Stimulated activated naive B cell treated with anti-CD40 and anti-IgM and Interleukin-4, amounts not matched to agents 10 μg/mL and 1 μg/mL and 100 μg/mL, for 72 hours (primary cell): ENCODE measurements around the gene MOB2.
A peak's percentile ranks its signal among the peaks of the same experiment; 100 is the strongest.

Experiments
- ATAC-seq, 2 donors: fragments of 150-1000 bp; cut with Tn5 transposase; replicated peaks; 2 replicates each; pipeline ENCODE4 v1.10.0; 2021; ENCODE audit warnings: moderate library complexity in 1 of 2
- DNase-seq: peaks from one replicate; pipeline ENCODE4 v3.0.0; 2021
- H3K27ac Mint-ChIP-seq: one replicate; pipeline ENCODE4 v1.8.0; 2022; ENCODE audit warnings: mild to moderate bottlenecking, mixed read lengths
- H3K27me3 Mint-ChIP-seq, 2 donors: one replicate each; pipeline ENCODE4 v1.8.0; 2022; ENCODE audit warnings: mixed read lengths in 2 of 2
- H3K36me3 Mint-ChIP-seq, 2 donors: one replicate each; pipeline ENCODE4 v1.8.0; 2022; ENCODE audit warnings: mixed read lengths in 2 of 2, mild to moderate bottlenecking in 1 of 2
- H3K4me1 Mint-ChIP-seq, 2 donors: one replicate each; pipeline ENCODE4 v1.8.0; 2022; ENCODE audit warnings: mixed read lengths in 2 of 2, mild to moderate bottlenecking in 1 of 2
- H3K4me3 Mint-ChIP-seq, 2 donors: one replicate each; pipeline ENCODE4 v1.8.0; 2022; ENCODE audit warnings: mild to moderate bottlenecking in 2 of 2, mixed read lengths in 2 of 2, moderate library complexity in 1 of 2
- H3K9me3 Mint-ChIP-seq, 2 donors: one replicate each; pipeline ENCODE4 v1.8.0; 2022; ENCODE audit warnings: mixed read lengths in 2 of 2, mild to moderate bottlenecking in 1 of 2

Gene MOB2

DNA sequence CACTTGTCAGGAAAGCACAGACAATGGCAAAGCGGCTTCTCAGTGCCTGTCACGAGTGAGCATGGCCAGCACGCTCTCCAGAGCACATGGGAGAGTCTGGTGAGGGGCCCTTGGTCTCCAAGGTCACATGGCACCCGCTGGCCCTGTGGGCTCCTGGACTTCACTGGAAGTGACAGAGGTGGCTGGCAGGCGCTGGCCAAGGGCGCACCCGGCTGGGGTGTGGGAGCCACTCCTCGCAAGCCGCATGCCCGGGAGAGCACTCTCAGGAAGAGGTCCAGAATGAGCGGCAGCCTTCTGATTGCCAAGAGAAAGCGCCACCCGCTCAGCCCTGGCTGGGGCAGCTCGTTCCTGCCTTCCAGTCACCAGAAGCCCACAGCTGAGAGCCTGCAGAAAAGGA, 17.1 kb upstream of the MOB2 start:
- H3K27me3 Mint-ChIP-seq, result no peaks in the 10 kb centered on the region
- DNase-seq, result no peak
- peaks cover 19 to 20% of the 10 kb centered on the region in 2 donors for H3K36me3 Mint-ChIP-seq
- no peak overlapping the region for H3K27ac Mint-ChIP-seq
- peaks cover 4 to 9% of the 10 kb centered on the region in 2 donors for H3K9me3 Mint-ChIP-seq
- no peak overlapping the region for H3K4me3 Mint-ChIP-seq
- ATAC-seq, result no peak
- H3K4me1 Mint-ChIP-seq, result peaks cover 33 to 66% of the 10 kb centered on the region in 2 donors

DNA sequence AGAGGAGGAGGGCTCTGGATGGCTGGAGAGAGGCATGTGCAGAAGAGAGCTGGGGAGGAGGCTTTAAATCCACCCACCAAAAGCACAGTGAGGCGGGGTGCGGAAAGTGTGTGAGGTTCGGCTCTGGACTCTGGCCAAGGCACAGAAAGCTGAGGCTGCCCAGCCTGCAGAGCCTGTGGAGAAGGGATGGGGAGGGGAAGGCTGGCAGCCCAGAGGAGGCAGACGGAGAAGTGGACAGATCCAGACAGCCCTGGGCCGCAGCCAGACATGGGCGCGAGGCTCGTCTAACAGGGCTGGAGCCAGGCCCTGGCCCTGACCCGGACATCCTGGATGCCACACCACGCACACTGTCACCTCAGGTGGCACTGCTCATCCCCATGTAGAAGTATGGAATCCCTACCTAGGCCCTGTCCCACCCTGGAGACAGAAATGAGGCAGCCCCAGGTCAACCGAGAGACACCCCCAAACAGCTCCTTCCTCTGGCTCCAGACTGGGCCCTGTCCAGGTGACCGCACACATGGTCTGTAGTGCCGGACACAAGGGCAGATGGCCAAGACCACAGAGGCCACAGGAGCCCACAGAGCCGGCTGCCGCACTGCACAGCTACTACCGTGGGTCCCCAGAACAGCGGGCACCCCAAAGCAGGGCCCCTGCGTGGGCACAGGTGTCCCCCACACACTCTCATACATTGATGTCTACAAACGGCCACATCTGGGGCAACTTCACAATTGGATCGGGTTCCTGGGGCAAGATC, 16.6 kb upstream of the MOB2 start:
- Mint-ChIP-seq H3K27ac (peak overlapping the region; percentile 60), H3K27me3 (no peaks in the 10 kb centered on the region), H3K4me3 (no peak overlapping the region), H3K4me1 (peaks cover 33 to 64% of the 10 kb centered on the region in 2 donors), H3K36me3 (peaks cover 24 to 26% of the 10 kb centered on the region in 2 donors), H3K9me3 (peaks cover 4 to 9% of the 10 kb centered on the region in 2 donors)
- DNase-seq (no peak), ATAC-seq (no peak)

GRCh38 chr11:1502168-1502953, 15.8 kb upstream of the MOB2 start:
- Mint-ChIP-seq H3K4me1 (peaks cover 33 to 64% of the 10 kb centered on the region in 2 donors), H3K27ac (peak overlapping the region; percentile 60), H3K4me3 (no peak overlapping the region), H3K9me3 (peaks cover 4 to 9% of the 10 kb centered on the region in 2 donors), H3K27me3 (no peaks in the 10 kb centered on the region), H3K36me3 (peaks cover 26 to 28% of the 10 kb centered on the region in 2 donors)
- DNase-seq, result no peak
- no peak for ATAC-seq

DNA sequence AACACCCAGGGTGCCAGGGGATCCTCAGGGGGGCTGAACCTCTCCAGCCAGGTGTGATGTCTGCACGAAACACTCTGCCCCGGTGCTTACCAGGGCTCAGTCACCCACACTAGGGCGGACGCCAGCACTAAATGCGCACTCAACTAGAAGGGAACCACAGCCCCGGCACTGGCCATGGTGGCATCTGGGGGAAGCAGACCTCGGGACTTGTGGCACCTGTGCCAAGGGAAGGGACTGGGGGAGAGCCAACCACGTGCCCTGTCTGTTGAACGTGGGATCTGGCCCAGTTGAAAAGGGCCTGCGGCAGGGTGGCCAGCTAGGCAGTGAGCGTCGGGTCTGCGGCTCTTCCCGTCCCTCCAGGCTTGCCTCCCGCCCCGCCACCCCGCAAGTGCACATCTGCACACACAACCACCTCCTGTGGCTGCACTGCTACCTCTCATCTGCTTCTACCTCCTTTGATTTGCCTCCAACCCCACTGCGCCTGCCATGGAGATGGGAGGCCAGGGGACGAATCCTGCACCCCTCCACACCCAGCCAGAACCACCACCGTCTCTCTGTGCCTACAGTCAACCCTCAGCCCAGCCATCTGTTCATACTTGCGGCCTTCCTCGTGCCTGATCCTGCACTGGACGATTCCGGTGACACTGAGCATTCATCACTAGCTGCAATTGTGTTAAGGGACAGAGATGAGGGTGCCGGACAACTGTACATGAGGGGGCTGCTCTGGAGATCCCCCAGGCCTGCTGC, 15.0 kb upstream of the MOB2 start:
- H3K27ac Mint-ChIP-seq, result peak overlapping the region; percentile 73
- peaks cover 4 to 9% of the 10 kb centered on the region in 2 donors for H3K9me3 Mint-ChIP-seq
- ATAC-seq, result no peak
- H3K36me3 Mint-ChIP-seq, result peaks cover 26 to 35% of the 10 kb centered on the region in 2 donors
- no peaks in the 10 kb centered on the region for H3K27me3 Mint-ChIP-seq
- no peak for DNase-seq
- no peak overlapping the region for H3K4me3 Mint-ChIP-seq
- H3K4me1 Mint-ChIP-seq, result peaks cover 36 to 64% of the 10 kb centered on the region in 2 donors

DNA sequence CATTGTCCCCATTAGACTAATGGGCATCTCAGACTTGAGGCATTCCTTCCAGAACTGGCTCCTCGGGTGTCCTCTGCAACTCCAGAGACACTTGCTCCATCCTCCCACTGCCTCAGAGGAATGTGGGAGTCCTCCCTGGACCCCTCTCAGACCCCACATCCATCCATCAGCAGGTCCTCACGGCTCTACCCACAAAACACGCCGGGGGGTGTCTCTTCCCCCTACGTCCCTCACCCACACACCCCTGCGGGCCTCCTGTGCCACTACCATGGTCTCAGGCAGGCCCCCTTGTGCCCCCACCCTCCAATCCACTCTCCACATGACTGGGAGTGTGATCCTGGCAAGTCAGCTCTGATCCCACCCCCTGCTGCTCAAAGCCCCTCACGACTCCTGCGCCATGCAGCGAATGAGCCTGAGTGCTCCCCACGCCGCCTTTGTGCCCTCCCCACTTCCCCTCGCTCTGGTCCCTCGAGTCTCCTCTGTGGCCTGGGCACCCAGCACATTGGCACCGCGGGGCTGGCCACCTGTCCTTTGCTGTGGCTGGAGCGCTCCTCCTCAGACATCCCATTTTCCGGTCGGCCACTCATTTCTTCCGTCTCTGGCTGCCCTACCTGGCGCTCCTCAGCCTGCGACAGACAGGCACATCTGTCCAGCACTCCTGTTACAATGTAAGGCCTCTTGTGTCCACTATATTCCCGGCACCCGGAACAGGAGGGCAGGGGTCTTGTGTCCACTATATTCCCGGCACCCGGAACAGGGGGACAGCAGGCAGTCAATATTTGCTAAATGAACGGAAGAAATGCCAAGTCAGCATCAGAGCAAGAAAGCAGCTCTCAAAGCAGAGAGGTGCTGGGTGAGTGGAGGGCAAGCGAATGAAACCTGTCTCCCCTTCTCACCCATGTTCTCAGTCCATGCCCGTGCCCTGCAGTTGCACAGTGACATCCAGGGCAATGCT, 14.2 kb upstream of the MOB2 start:
- Mint-ChIP-seq H3K4me1 (peaks cover 44 to 67% of the 10 kb centered on the region in 2 donors), H3K36me3 (peaks cover 28 to 43% of the 10 kb centered on the region in 2 donors), H3K4me3 (no peak overlapping the region), H3K9me3 (peaks cover 4 to 10% of the 10 kb centered on the region in 2 donors), H3K27me3 (no peaks in the 10 kb centered on the region), H3K27ac (peak overlapping the region; percentile 73)
- ATAC-seq (no peak), DNase-seq (no peak)

DNA sequence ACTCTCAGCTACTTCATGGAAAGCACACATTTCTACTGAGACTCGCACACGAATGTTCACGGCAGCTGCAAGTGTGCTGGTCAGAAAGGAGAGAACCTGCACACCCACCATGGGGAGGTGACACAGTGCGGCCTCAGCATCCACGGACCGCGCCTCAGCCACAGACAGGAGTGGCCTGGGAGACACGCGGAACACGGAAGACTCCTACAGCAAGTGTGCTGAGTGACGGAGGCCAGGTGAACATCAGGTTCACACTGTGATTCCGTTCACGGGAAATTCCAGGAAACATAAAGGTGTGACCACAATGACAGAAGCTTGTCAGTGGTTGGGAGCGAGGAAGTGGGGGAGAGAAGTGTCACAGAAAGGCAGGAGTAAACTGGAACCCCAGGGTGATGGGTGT, 13.3 kb upstream of the MOB2 start:
- ATAC-seq (no peak), DNase-seq (no peak)
- Mint-ChIP-seq H3K9me3 (peaks cover 4 to 10% of the 10 kb centered on the region in 2 donors), H3K27me3 (no peaks in the 10 kb centered on the region), H3K4me1 (peaks cover 44 to 67% of the 10 kb centered on the region in 2 donors), H3K36me3 (peaks cover 30 to 44% of the 10 kb centered on the region in 2 donors), H3K27ac (no peak overlapping the region), H3K4me3 (no peak overlapping the region)

DNA sequence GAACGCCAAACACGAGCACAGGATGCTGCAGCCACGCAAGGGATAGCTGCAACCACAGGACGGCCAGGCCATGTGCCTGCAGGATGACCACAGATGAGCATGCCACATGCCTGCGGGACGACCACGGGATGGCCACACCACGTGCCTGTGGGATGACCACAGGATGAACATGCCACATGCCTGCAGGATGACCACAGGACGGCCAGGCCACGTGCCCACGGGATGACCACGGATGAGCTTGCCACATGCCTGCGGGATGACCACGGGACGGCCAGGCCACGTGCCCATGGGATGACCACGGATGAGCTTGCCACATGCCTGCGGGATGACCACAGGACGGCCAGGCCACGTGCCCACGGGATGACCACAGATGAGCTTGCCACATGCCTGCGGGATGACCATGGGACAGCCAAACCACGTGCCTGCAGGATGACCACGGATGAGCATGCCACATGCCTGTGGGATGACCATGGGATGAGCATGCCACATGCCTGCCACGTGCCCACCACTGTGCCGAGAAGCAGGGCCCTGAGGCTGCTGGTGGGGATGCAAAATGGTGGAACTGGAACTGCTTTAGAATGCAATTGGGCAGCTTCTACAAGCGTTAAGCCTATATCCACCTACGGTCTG, 12.8 kb upstream of the MOB2 start:
- H3K36me3 Mint-ChIP-seq, result peaks cover 30 to 44% of the 10 kb centered on the region in 2 donors
- no peak overlapping the region for H3K27ac Mint-ChIP-seq
- H3K4me3 Mint-ChIP-seq, result no peak overlapping the region
- H3K9me3 Mint-ChIP-seq, result peaks cover 4 to 10% of the 10 kb centered on the region in 2 donors
- no peaks in the 10 kb centered on the region for H3K27me3 Mint-ChIP-seq
- no peak for ATAC-seq
- H3K4me1 Mint-ChIP-seq, result peaks cover 47 to 71% of the 10 kb centered on the region in 2 donors
- DNase-seq, result no peak

DNA sequence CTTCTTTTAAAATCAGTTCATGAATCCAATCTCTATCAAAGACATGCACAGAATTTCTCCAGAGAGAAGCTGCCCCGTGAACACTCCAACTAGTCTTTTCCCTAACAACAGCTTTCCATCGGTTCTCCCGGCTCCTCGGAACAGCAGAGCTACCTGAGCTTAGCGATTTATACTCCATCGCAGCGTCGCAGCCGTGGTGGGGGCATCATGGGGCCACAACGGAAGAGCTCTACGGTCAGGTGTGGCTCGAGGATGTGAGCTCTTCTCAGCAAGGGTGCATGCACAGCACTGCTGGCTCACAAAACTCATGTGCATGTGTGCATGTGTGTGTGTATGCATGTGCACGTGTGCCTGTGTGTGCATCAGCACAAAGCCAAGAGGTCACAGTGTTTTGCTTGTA, 11.7 kb upstream of the MOB2 start:
- Mint-ChIP-seq H3K27ac (no peak overlapping the region), H3K4me1 (peaks cover 49 to 78% of the 10 kb centered on the region in 2 donors), H3K4me3 (peak overlapping the region in 1 of 2 donors; percentile 19), H3K9me3 (peaks cover 4 to 11% of the 10 kb centered on the region in 2 donors), H3K27me3 (no peaks in the 10 kb centered on the region), H3K36me3 (peaks cover 30 to 44% of the 10 kb centered on the region in 2 donors)
- DNase-seq (no peak), ATAC-seq (no peak)

- H3K27me3 Mint-ChIP-seq, result no peaks in the 10 kb centered on the region
- H3K27ac Mint-ChIP-seq, result peak overlapping the region; percentile 65
- peaks cover 4 to 11% of the 10 kb centered on the region in 2 donors for H3K9me3 Mint-ChIP-seq
- H3K4me3 Mint-ChIP-seq, result no peak overlapping the region
- no peak for DNase-seq
- ATAC-seq, result peak; percentile 23 to 45
- peaks cover 50 to 78% of the 10 kb centered on the region in 2 donors for H3K4me1 Mint-ChIP-seq
- peaks cover 30 to 44% of the 10 kb centered on the region in 2 donors for H3K36me3 Mint-ChIP-seq
These were observed 11.0 kb upstream of the MOB2 start for GRCh38 chr11:1497600-1497999.

GRCh38 chr11:1496761-1497095, 10.1 kb upstream of the MOB2 start:
- H3K27me3 Mint-ChIP-seq, result no peaks in the 10 kb centered on the region
- H3K9me3 Mint-ChIP-seq, result peaks cover 4 to 11% of the 10 kb centered on the region in 2 donors
- ATAC-seq, result no peak
- peaks cover 52 to 78% of the 10 kb centered on the region in 2 donors for H3K4me1 Mint-ChIP-seq
- H3K27ac Mint-ChIP-seq, result no peak overlapping the region
- peaks cover 29 to 44% of the 10 kb centered on the region in 2 donors for H3K36me3 Mint-ChIP-seq
- no peak overlapping the region for H3K4me3 Mint-ChIP-seq
- no peak for DNase-seq

- no peak for ATAC-seq
- Mint-ChIP-seq H3K27me3 (no peaks in the 10 kb centered on the region), H3K9me3 (peaks cover 4 to 11% of the 10 kb centered on the region in 2 donors), H3K36me3 (peaks cover 28 to 44% of the 10 kb centered on the region in 2 donors), H3K27ac (no peak overlapping the region), H3K4me3 (no peak overlapping the region), H3K4me1 (peaks cover 51 to 73% of the 10 kb centered on the region in 2 donors)
- no peak for DNase-seq
These were observed 9.6 kb upstream of the MOB2 start for GRCh38 chr11:1496091-1496760.

GRCh38 chr11:1494650-1495049, 8.1 kb upstream of the MOB2 start:
- H3K27ac Mint-ChIP-seq, result no peak overlapping the region
- peaks cover 16 to 32% of the 10 kb centered on the region in 2 donors for H3K36me3 Mint-ChIP-seq
- no peak overlapping the region for H3K4me3 Mint-ChIP-seq
- peaks cover 4 to 5% of the 10 kb centered on the region in 2 donors for H3K9me3 Mint-ChIP-seq
- no peaks in the 10 kb centered on the region for H3K27me3 Mint-ChIP-seq
- ATAC-seq, result no peak
- peaks cover 48 to 61% of the 10 kb centered on the region in 2 donors for H3K4me1 Mint-ChIP-seq
- no peak for DNase-seq
